ENCODE measurements around the gene GDF2.

DNA sequence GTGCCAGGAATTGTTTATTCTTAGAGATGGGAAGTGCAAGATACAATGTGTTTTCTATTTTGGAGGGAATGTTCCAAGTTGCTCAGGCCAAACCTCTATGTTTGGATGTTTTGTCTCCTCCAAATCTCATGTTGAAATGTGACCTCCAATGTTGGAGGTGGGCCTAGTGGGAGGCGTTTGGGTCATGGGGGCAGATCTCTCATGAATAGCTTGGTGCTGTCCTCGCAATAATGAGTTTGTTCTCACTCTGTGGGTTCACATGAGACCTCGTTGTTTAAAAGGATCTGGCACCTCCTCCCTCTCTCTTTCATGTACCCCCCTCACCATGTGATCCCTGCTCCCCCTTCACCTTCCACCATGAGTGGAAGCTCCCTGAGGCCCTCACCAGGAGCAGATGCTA is 30.6 kb upstream of the GDF2 start:
- TF ChIP-seq MYC (IDR thresholded peaks at IDR 0.05; ENCODE audit: insufficient read depth, insufficient read length, insufficient replicate concordance, low read length, severe bottlenecking) (no peak), ZZZ3 (IDR thresholded peaks at IDR 0.05; ENCODE audit: control insufficient read depth, insufficient read length, low read depth) (no peak), CEBPB (IDR thresholded peaks at IDR 0.05; ENCODE audit: borderline replicate concordance in 1 of 2, low read depth in 2 of 2, low read length in 2 of 2) (no peak), BHLHE40 (IDR thresholded peaks at IDR 0.05; ENCODE audit: borderline replicate concordance in 1 of 2, low read depth in 2 of 2, low read length in 1 of 2) (no peak)
- TF ChIP-seq, protein P1, sequence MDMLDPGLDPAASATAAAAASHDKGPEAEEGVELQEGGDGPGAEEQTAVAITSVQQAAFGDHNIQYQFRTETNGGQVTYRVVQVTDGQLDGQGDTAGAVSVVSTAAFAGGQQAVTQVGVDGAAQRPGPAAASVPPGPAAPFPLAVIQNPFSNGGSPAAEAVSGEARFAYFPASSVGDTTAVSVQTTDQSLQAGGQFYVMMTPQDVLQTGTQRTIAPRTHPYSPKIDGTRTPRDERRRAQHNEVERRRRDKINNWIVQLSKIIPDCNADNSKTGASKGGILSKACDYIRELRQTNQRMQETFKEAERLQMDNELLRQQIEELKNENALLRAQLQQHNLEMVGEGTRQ (IDR thresholded peaks at IDR 0.05; ENCODE audit: borderline replicate concordance, low read depth, low read length): no peak
- TF ChIP-seq, protein P2, sequence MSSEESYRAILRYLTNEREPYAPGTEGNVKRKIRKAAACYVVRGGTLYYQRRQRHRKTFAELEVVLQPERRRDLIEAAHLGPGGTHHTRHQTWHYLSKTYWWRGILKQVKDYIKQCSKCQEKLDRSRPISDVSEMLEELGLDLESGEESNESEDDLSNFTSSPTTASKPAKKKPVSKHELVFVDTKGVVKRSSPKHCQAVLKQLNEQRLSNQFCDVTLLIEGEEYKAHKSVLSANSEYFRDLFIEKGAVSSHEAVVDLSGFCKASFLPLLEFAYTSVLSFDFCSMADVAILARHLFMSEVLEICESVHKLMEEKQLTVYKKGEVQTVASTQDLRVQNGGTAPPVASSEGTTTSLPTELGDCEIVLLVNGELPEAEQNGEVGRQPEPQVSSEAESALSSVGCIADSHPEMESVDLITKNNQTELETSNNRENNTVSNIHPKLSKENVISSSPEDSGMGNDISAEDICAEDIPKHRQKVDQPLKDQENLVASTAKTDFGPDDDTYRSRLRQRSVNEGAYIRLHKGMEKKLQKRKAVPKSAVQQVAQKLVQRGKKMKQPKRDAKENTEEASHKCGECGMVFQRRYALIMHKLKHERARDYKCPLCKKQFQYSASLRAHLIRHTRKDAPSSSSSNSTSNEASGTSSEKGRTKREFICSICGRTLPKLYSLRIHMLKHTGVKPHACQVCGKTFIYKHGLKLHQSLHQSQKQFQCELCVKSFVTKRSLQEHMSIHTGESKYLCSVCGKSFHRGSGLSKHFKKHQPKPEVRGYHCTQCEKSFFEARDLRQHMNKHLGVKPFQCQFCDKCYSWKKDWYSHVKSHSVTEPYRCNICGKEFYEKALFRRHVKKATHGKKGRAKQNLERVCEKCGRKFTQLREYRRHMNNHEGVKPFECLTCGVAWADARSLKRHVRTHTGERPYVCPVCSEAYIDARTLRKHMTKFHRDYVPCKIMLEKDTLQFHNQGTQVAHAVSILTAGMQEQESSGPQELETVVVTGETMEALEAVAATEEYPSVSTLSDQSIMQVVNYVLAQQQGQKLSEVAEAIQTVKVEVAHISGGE (CRISPR knock-in tag; IDR thresholded peaks at IDR 0.05): no peak

Data from GM12878 (cell line).